HCT116 (cell line): ENCODE results near the gene FADS6.

ENCODE experiments used
- EGR1 ChIP-seq: IDR thresholded peaks from 2 replicates; pipeline ENCODE4 v1.6.1; 2012; ENCODE audit warnings: low read depth
- EZH2phosphoT487 ChIP-seq: fragments of 200-600 bp; IDR thresholded peaks from 2 replicates; pipeline ENCODE4 v1.6.1; 2018; ENCODE audit warnings: antibody characterized with exemption, borderline replicate concordance
- POLR2A ChIP-seq: IDR thresholded peaks from 2 replicates; pipeline ENCODE4 v1.7.0; 2011; ENCODE audit warnings: borderline replicate concordance; ENCODE audit not compliant: insufficient read depth, insufficient read length; ENCODE audit errors: extremely low read depth
- SP1 ChIP-seq: IDR thresholded peaks from 2 replicates; pipeline ENCODE4 v1.6.1; 2012; ENCODE audit warnings: low read depth

DNA sequence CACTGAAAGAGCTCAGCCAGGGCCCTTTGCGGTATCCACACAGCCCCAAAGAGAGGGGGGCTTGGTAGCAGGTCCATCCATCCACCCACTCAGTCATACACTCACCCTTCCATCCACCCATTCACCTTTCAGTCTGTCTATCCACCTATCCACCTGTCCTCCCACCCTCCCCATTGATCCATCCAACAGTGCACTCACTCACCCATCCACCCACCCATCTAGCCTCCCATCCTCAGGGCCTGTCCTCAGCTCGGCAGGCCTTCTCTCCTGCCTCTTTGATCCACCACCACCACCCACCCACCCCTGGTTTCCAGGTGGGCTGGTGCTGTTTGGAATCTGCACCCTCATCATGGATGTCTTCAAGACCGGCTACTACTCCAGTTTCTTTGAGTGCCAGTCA lies 31.8 kb upstream of the FADS6 start:
- no peak for TF ChIP-seq EZH2phosphoT487
- TF ChIP-seq EGR1 = no peak
- TF ChIP-seq SP1 = no peak
- no peak for TF ChIP-seq POLR2A
